ENCODE results near the gene CLGN. TPM values are rescaled to one million over a fixed set of nuclear protein-coding genes. Genes with fewer than 3 reads are reported as not detected.

Gene CLGN
- total RNA-seq, 1 experiment from 2014 or later = 2.9 TPM

GRCh38 chr4:140400111-140400510, 27.3 kb downstream of the CLGN start:
- no peak for TF ChIP-seq CTCF (conservative IDR thresholded peaks at IDR 0.05)
- no CpG with 5 or more reads among the region's 2 CpGs for WGBS (ENCODE audit: extremely low coverage, insufficient read length, low lambda C conversion rate)
- H2AFZ ChIP-seq (ENCODE audit: low read length) = no peak overlapping the region

More at GRCh38 chr4:140400111-140400510, 27.3 kb downstream of the CLGN start:
- no peaks in the 10 kb centered on the region for H3K27me3 ChIP-seq (ENCODE audit: insufficient read depth, low read length)
- H2BK20ac ChIP-seq (ENCODE audit: low read depth, low read length, poor library complexity, severe bottlenecking) = no peak overlapping the region
- H4K5ac ChIP-seq (ENCODE audit: insufficient read length, low read depth, low read length) = no peak overlapping the region
- H3K4ac ChIP-seq (ENCODE audit: low read depth, low read length) = no peak overlapping the region
- H3K9me3 ChIP-seq (ENCODE audit: control insufficient read depth, low read depth, low read length) = no peaks in the 10 kb centered on the region
- H3K23me2 ChIP-seq (ENCODE audit: insufficient read length, low read depth, low read length, poor library complexity, severe bottlenecking) = no peaks in the 10 kb centered on the region
- no peak overlapping the region for H3K56ac ChIP-seq (ENCODE audit: insufficient read length, low read depth, low read length)
- no peaks in the 10 kb centered on the region for H3K79me2 ChIP-seq (ENCODE audit: insufficient read depth, low read length)
- H3K9me3 Mint-ChIP-seq = no peaks in the 10 kb centered on the region
- no peaks in the 10 kb centered on the region for H4K20me1 ChIP-seq (ENCODE audit: control insufficient read depth, insufficient read depth, insufficient read length)
- no peak overlapping the region for H3K9ac ChIP-seq (ENCODE audit: extremely low read depth, insufficient read length, low read length)
- H3K4me1 ChIP-seq (ENCODE audit: insufficient read depth, low read length) = no peaks in the 10 kb centered on the region
- no peak overlapping the region for H2AK5ac ChIP-seq (ENCODE audit: insufficient read length, low read length)
- H3K27me3 Mint-ChIP-seq (ENCODE audit: low read depth) = no peaks in the 10 kb centered on the region; the same call in 1 of the 2 replicates
- H3K79me1 ChIP-seq (ENCODE audit: insufficient read depth, low read depth, low read length, poor library complexity, severe bottlenecking) = no peaks in the 10 kb centered on the region
- H3K18ac ChIP-seq (ENCODE audit: insufficient read length, low read depth, low read length) = no peak overlapping the region
- H4K91ac ChIP-seq (ENCODE audit: insufficient read length, low read depth, low read length) = no peak overlapping the region
- H3K14ac ChIP-seq (ENCODE audit: insufficient read depth, low read length) = no peak overlapping the region
- no peak overlapping the region for H3K4me3 Mint-ChIP-seq
- no peak overlapping the region for H2BK120ac ChIP-seq (ENCODE audit: low read depth, low read length, poor library complexity, severe bottlenecking)
- H3K27ac Mint-ChIP-seq = no peak overlapping the region
- H2BK5ac ChIP-seq (ENCODE audit: insufficient read length, low read length) = no peak overlapping the region
- H3K23ac ChIP-seq (ENCODE audit: insufficient read length, low read depth, low read length) = no peak overlapping the region
- DNase-seq = no peak
- no peak overlapping the region for H4K8ac ChIP-seq (replicated peaks; ENCODE audit: insufficient read length, low read depth, low read length)
- no peak overlapping the region for H3T11ph ChIP-seq (ENCODE audit: low read length)
- H3K4me1 Mint-ChIP-seq = no peaks in the 10 kb centered on the region
- no peak overlapping the region for H2BK12ac ChIP-seq (ENCODE audit: insufficient read length, low read depth, low read length)
- no peak overlapping the region for H3K4me2 ChIP-seq (ENCODE audit: insufficient read depth, insufficient read length, low read length)
- no peak overlapping the region for H3K27ac ChIP-seq (ENCODE audit: insufficient read length, low read depth, low read length)
- no peaks in the 10 kb centered on the region for H3K36me3 Mint-ChIP-seq (ENCODE audit: insufficient read depth in 1 of 3, low read depth in 3 of 3)
- no peak overlapping the region for H2BK15ac ChIP-seq (ENCODE audit: low read depth, low read length)

Measured in H9 (cell line).